Measurements from ENCODE around the gene USP34. TPM values are rescaled to one million over a fixed set of nuclear protein-coding genes. Genes with fewer than 3 reads are reported as not detected.
A peak's percentile ranks its signal among the peaks of the same experiment; 100 is the strongest.

The USP34 gene
- total and polyA plus RNA-seq, 2 of the 4 experiments (the other 2 are of a cell fraction) = 34.7 to 128 TPM

GRCh38 chr2:61434314-61434713 is 36.6 kb downstream of the USP34 start:
- Histone ChIP-seq H2AFZ (replicated peaks; ENCODE audit: low read length, poor library complexity) (peak overlapping the region; percentile 34), H2BK15ac (ENCODE audit: low read depth, low read length) (no peak overlapping the region), H3K56ac (ENCODE audit: extremely low read depth, insufficient read depth, low read length) (no peak overlapping the region), H3K23ac (ENCODE audit: low read depth, low read length) (no peak overlapping the region), H3K79me1 (ENCODE audit: low read depth in 1 of 2, low read length in 2 of 2) (peaks cover 4 to 73% of the 10 kb centered on the region in 2 experiments), H3K14ac (replicated peaks; ENCODE audit: low read depth, low read length) (no peak overlapping the region), H3K4me3 (ENCODE audit: insufficient read depth, low read depth, low read length) (no peak overlapping the region), H3K4me1 (ENCODE audit: control insufficient read depth, insufficient read depth, low read length) (peaks cover 5% of the 10 kb centered on the region), H2BK20ac (ENCODE audit: low read depth, low read length) (no peak overlapping the region), H3K9me3 (ENCODE audit: control insufficient read depth, insufficient read depth, low read length) (no peaks in the 10 kb centered on the region), H4K5ac (ENCODE audit: low read depth, low read length) (no peak overlapping the region), H3K18ac (ENCODE audit: low read depth, low read length) (no peak overlapping the region), H4K20me1 (ENCODE audit: insufficient read depth, low read length) (peaks cover 94% of the 10 kb centered on the region), H3K36me3 (ENCODE audit: control insufficient read depth, insufficient read depth, low read length) (no peaks in the 10 kb centered on the region), H2AK5ac (ENCODE audit: low read depth, low read length) (no peak overlapping the region), H2AK9ac (replicated peaks; ENCODE audit: low read depth, low read length, poor library complexity) (no peak overlapping the region), H2BK5ac (ENCODE audit: low read depth, low read length, poor library complexity, severe bottlenecking) (no peak overlapping the region), H3K27ac (ENCODE audit: insufficient read depth, low read length) (no peak overlapping the region), H2BK120ac (ENCODE audit: low read depth, low read length) (no peak overlapping the region), H3K9me1 (ENCODE audit: insufficient read depth, low read length) (peaks cover 26% of the 10 kb centered on the region), H3K4ac (ENCODE audit: low read depth, low read length) (no peak overlapping the region), H4K8ac (ENCODE audit: low read depth in 2 of 2, low read length in 2 of 2) (no peak overlapping the region), H4K91ac (ENCODE audit: insufficient read depth, low read depth, low read length) (no peak overlapping the region), H3K27me3 (ENCODE audit: control insufficient read depth, insufficient read depth, low read length) (no peaks in the 10 kb centered on the region), H3K9ac (ENCODE audit: low read depth, low read length) (no peak overlapping the region), H3K4me2 (ENCODE audit: low read depth, low read length) (no peak overlapping the region)
- BruUV-seq (replicated peaks) = no TSS peak
- TF ChIP-seq RFX5 (IDR thresholded peaks at IDR 0.05; ENCODE audit: low read depth, low read length) (no peak), CEBPB (IDR thresholded peaks at IDR 0.05; ENCODE audit: low read depth, low read length) (no peak), RCOR1 (IDR thresholded peaks at IDR 0.05; ENCODE audit: insufficient replicate concordance, low read length) (no peak), MXI1 (IDR thresholded peaks at IDR 0.05; ENCODE audit: borderline replicate concordance, low read depth, low read length) (no peak), BHLHE40 (IDR thresholded peaks at IDR 0.05; ENCODE audit: low read depth, low read length) (no peak), FOS (IDR thresholded peaks at IDR 0.05; ENCODE audit: low read depth, low read length) (no peak), NFE2L2 (IDR thresholded peaks at IDR 0.05; ENCODE audit: low read depth, low read length) (no peak), CHD1 (IDR thresholded peaks at IDR 0.05; ENCODE audit: low read depth, low read length) (no peak), POLR2A (IDR thresholded peaks at IDR 0.05; ENCODE audit: low read depth, low read length) (no peak), SMC3 (IDR thresholded peaks at IDR 0.05; ENCODE audit: low read depth, low read length) (no peak)
- TF ChIP-seq, protein P1, sequence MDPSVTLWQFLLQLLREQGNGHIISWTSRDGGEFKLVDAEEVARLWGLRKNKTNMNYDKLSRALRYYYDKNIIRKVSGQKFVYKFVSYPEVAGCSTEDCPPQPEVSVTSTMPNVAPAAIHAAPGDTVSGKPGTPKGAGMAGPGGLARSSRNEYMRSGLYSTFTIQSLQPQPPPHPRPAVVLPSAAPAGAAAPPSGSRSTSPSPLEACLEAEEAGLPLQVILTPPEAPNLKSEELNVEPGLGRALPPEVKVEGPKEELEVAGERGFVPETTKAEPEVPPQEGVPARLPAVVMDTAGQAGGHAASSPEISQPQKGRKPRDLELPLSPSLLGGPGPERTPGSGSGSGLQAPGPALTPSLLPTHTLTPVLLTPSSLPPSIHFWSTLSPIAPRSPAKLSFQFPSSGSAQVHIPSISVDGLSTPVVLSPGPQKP (IDR thresholded peaks at IDR 0.05; ENCODE audit: borderline replicate concordance, low read depth, low read length) = no peak
- DNase-seq (no peak), ATAC-seq (ENCODE audit: low read depth) (no peak)
- dilution Hi-C loops (cut with HindIII; ENCODE audit: low sequenced_read_pairs, unreplicated experiment) = no loop called here
- ChIA-PET POLR2A (ENCODE audit: unreplicated experiment) (no interaction called here), CTCF (interaction anchor here (0.6 kb wide), 1 partner anchor 35 kb away, joined by 3 read pairs; no protein-coding TSS in a partner anchor)
- intact Hi-C loops (cut with micrococcal nuclease) = loop anchor here (5.0 kb wide), 1 partner anchor 33 kb away; no protein-coding TSS in a partner anchor
- in situ Hi-C loops (cut with MboI; ENCODE audit: low sequenced_read_pairs) = no loop called here

Measured in IMR-90 (cell line).